ENCODE data around the gene RTP1. TPM values are rescaled to one million over a fixed set of nuclear protein-coding genes. Genes with fewer than 3 reads are reported as not detected.

RTP1 gene
- polyA plus RNA-seq, 1 of the 3 experiments (the other 2 are of a cell fraction) = not detected

GRCh38 chr3:187208159-187208558 is 10.9 kb downstream of the RTP1 start:
- Histone ChIP-seq H3K4me3 (ENCODE audit: low read depth in 2 of 2, low read length in 1 of 2) (no peak overlapping the region), H3K27me3 (ENCODE audit: insufficient read depth) (peaks cover 21% of the 10 kb centered on the region; the same call in 1 of the 2 replicates), H3K9ac (no peak overlapping the region), H3K4me2 (no peak overlapping the region), H3K4me1 (ENCODE audit: control insufficient read depth in 1 of 2, insufficient read depth in 2 of 2, low read depth in 1 of 2, low read length in 1 of 2) (peaks cover 0 to 7% of the 10 kb centered on the region in 2 experiments; a peak in 1 of 4 replicates), H2AFZ (ENCODE audit: low read depth) (no peak overlapping the region), H3F3A (replicated peaks; ENCODE audit: insufficient read depth) (no peaks in the 10 kb centered on the region), H3K9me3 (no peaks in the 10 kb centered on the region), H3K27ac (ENCODE audit: low read depth in 2 of 2, low read length in 1 of 2) (no peak overlapping the region), H3K79me2 (ENCODE audit: insufficient read depth) (no peaks in the 10 kb centered on the region), H3K36me3 (replicated peaks in 1 of 2; ENCODE audit: control insufficient read depth in 1 of 2, insufficient read depth in 2 of 2, low read length in 1 of 2) (no peaks in the 10 kb centered on the region), H3K9me2 (no peaks in the 10 kb centered on the region), H4K20me1 (ENCODE audit: insufficient read depth) (no peaks in the 10 kb centered on the region)
- POLR2A ChIA-PET = no interaction called here
- CTCF ChIA-PET = interaction anchor here (1.9 kb wide), 1 partner anchor 11 kb away, joined by 10 read pairs; no protein-coding TSS in a partner anchor
- 0% methylated on average over 1 of the region's 1 CpG for WGBS (ENCODE audit: low lambda C conversion rate)
- DNase-seq = no peak
- no peak for TF ChIP-seq RFX5 (IDR thresholded peaks at IDR 0.05; ENCODE audit: low read length)
- TF ChIP-seq SMC3 (IDR thresholded peaks at IDR 0.05; ENCODE audit: low read depth, low read length) = no peak
- TF ChIP-seq GATA2 (CRISPR knock-in tag; IDR thresholded peaks at IDR 0.05) = no peak
- no peak for TF ChIP-seq YY1 (IDR thresholded peaks at IDR 0.05; ENCODE audit: low read depth)
- no peak for TF ChIP-seq RCOR1 (IDR thresholded peaks at IDR 0.05; ENCODE audit: low read length)
- TF ChIP-seq CTCF (IDR thresholded peaks at IDR 0.05) = no peak
- TF ChIP-seq MEF2A (IDR thresholded peaks at IDR 0.05; ENCODE audit: borderline replicate concordance, low read depth) = no peak

GRCh38 chr3:187209491-187209890 is 12.2 kb downstream of the RTP1 start:
- Histone ChIP-seq H3K4me1 (ENCODE audit: control insufficient read depth in 1 of 2, insufficient read depth in 2 of 2, low read depth in 1 of 2, low read length in 1 of 2) (peaks cover 0 to 7% of the 10 kb centered on the region in 2 experiments; a peak in 1 of 4 replicates), H3K36me3 (replicated peaks in 1 of 2; ENCODE audit: control insufficient read depth in 1 of 2, insufficient read depth in 2 of 2, low read length in 1 of 2) (no peaks in the 10 kb centered on the region), H3K27me3 (ENCODE audit: insufficient read depth) (peaks cover 19% of the 10 kb centered on the region; the same call in 1 of the 2 replicates), H3K4me3 (ENCODE audit: low read depth in 2 of 2, low read length in 1 of 2) (no peak overlapping the region), H3K9me2 (no peaks in the 10 kb centered on the region), H3K9ac (no peak overlapping the region), H3K27ac (ENCODE audit: low read depth in 2 of 2, low read length in 1 of 2) (no peak overlapping the region), H3K4me2 (no peak overlapping the region), H4K20me1 (ENCODE audit: insufficient read depth) (no peaks in the 10 kb centered on the region), H3K79me2 (ENCODE audit: insufficient read depth) (no peaks in the 10 kb centered on the region), H3F3A (replicated peaks; ENCODE audit: insufficient read depth) (no peaks in the 10 kb centered on the region), H2AFZ (ENCODE audit: low read depth) (no peak overlapping the region), H3K9me3 (no peaks in the 10 kb centered on the region)
- ChIA-PET CTCF (interaction anchor here (0.6 kb wide), 1 partner anchor 360 kb away, joined by 3 read pairs; no protein-coding TSS in a partner anchor), POLR2A (no interaction called here)
- no peak for DNase-seq
- no peak for TF ChIP-seq MAX (IDR thresholded peaks at IDR 0.05; ENCODE audit: low read depth)
- TF ChIP-seq TCF12 (IDR thresholded peaks at IDR 0.05) = no peak
- TF ChIP-seq REST (IDR thresholded peaks at IDR 0.05; ENCODE audit: low read depth, low read length) = no peak
- TF ChIP-seq USF2 (IDR thresholded peaks at IDR 0.05; ENCODE audit: borderline replicate concordance, low read depth, low read length) = no peak
- TF ChIP-seq FOXM1 (IDR thresholded peaks at IDR 0.05; ENCODE audit: low read depth) = no peak
- no peak for TF ChIP-seq MEF2A (IDR thresholded peaks at IDR 0.05; ENCODE audit: borderline replicate concordance, low read depth)
- no peak for TF ChIP-seq MXI1 (IDR thresholded peaks at IDR 0.05; ENCODE audit: low read depth, low read length)
- no peak for TF ChIP-seq CTCF (IDR thresholded peaks at IDR 0.05)
- TF ChIP-seq RAD21 (IDR thresholded peaks at IDR 0.05; ENCODE audit: low read length) = no peak
- TF ChIP-seq ELF1 (IDR thresholded peaks at IDR 0.05) = no peak
- TF ChIP-seq CHD2 (IDR thresholded peaks at IDR 0.05; ENCODE audit: low read length, partially characterized antibody) = no peak
- TF ChIP-seq RCOR1 (IDR thresholded peaks at IDR 0.05; ENCODE audit: low read length) = no peak
- no peak for TF ChIP-seq FOXJ3 (CRISPR knock-in tag; IDR thresholded peaks at IDR 0.05)
- no peak for TF ChIP-seq GATA2 (CRISPR knock-in tag; IDR thresholded peaks at IDR 0.05)
- no peak for TF ChIP-seq RXRA (IDR thresholded peaks at IDR 0.05; ENCODE audit: borderline replicate concordance, low read depth)
- no peak for TF ChIP-seq FOSL2 (IDR thresholded peaks at IDR 0.05; ENCODE audit: borderline replicate concordance, low read depth)
- TF ChIP-seq TEAD4 (IDR thresholded peaks at IDR 0.05; ENCODE audit: borderline replicate concordance, insufficient read depth) = no peak
